ENCODE results near the gene MX2. TPM values are rescaled to one million over a fixed set of nuclear protein-coding genes. Genes with fewer than 3 reads are reported as not detected.
A peak's percentile ranks its signal among the peaks of the same experiment; 100 is the strongest.

Gene MX2
- total and polyA plus RNA-seq, 2 experiments from 2014 or later = 5.4 to 9.2 TPM

DNA sequence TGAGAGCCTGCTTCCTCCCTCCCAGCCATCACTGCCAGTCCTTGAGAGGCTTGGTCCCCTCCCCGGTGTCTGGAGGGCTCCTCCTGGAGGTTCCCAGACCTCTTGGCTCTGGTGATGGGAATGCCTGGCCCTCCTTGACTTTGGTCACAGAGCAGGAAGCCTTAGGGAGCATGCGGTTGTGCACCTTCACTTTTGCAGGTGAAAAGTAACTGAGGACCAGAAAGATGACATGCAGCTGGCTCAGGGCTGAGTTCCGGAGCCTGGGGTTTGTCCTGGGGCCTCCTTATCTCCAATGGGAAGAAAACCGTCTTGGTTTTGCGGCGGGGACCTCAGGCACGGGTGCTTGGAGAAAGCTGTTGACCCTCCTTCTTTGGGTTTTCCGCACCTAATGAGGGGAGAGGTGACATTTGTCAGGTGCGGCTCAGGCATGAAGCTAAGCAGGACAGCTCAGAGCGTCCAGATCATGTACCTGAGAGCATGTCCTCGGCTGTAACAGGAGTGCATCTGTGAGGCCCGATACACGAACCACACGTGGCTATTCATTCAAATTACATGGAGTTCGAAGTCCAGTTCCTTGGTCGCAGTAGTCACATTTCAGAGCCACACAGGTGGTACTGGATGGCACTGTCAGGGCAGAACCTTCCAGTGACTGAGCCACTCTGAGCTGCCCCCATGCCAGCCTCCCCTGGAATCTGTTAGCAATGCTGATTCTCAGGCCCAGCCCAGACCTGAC, 608 bp upstream of the MX2 start (continued):
- TF ChIP-seq, protein P1, sequence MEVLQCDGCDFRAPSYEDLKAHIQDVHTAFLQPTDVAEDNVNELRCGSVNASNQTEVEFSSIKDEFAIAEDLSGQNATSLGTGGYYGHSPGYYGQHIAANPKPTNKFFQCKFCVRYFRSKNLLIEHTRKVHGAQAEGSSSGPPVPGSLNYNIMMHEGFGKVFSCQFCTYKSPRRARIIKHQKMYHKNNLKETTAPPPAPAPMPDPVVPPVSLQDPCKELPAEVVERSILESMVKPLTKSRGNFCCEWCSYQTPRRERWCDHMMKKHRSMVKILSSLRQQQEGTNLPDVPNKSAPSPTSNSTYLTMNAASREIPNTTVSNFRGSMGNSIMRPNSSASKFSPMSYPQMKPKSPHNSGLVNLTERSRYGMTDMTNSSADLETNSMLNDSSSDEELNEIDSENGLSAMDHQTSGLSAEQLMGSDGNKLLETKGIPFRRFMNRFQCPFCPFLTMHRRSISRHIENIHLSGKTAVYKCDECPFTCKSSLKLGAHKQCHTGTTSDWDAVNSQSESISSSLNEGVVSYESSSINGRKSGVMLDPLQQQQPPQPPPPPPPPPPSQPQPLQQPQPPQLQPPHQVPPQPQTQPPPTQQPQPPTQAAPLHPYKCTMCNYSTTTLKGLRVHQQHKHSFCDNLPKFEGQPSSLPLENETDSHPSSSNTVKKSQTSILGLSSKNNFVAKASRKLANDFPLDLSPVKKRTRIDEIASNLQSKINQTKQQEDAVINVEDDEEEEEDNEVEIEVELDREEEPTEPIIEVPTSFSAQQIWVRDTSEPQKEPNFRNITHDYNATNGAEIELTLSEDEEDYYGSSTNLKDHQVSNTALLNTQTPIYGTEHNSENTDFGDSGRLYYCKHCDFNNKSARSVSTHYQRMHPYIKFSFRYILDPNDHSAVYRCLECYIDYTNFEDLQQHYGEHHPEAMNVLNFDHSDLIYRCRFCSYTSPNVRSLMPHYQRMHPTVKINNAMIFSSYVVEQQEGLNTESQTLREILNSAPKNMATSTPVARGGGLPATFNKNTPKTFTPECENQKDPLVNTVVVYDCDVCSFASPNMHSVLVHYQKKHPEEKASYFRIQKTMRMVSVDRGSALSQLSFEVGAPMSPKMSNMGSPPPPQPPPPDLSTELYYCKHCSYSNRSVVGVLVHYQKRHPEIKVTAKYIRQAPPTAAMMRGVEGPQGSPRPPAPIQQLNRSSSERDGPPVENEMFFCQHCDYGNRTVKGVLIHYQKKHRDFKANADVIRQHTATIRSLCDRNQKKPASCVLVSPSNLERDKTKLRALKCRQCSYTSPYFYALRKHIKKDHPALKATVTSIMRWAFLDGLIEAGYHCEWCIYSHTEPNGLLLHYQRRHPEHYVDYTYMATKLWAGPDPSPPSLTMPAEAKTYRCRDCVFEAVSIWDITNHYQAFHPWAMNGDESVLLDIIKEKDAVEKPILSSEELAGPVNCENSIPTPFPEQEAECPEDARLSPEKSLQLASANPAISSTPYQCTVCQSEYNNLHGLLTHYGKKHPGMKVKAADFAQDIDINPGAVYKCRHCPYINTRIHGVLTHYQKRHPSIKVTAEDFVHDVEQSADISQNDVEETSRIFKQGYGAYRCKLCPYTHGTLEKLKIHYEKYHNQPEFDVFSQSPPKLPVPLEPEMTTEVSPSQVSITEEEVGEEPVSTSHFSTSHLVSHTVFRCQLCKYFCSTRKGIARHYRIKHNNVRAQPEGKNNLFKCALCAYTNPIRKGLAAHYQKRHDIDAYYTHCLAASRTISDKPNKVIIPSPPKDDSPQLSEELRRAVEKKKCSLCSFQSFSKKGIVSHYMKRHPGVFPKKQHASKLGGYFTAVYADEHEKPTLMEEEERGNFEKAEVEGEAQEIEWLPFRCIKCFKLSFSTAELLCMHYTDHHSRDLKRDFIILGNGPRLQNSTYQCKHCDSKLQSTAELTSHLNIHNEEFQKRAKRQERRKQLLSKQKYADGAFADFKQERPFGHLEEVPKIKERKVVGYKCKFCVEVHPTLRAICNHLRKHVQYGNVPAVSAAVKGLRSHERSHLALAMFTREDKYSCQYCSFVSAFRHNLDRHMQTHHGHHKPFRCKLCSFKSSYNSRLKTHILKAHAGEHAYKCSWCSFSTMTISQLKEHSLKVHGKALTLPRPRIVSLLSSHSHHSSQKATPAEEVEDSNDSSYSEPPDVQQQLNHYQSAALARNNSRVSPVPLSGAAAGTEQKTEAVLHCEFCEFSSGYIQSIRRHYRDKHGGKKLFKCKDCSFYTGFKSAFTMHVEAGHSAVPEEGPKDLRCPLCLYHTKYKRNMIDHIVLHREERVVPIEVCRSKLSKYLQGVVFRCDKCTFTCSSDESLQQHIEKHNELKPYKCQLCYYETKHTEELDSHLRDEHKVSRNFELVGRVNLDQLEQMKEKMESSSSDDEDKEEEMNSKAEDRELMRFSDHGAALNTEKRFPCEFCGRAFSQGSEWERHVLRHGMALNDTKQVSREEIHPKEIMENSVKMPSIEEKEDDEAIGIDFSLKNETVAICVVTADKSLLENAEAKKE (CRISPR knock-in tag; IDR thresholded peaks at IDR 0.05) = no peak
- TF ChIP-seq, protein P2, sequence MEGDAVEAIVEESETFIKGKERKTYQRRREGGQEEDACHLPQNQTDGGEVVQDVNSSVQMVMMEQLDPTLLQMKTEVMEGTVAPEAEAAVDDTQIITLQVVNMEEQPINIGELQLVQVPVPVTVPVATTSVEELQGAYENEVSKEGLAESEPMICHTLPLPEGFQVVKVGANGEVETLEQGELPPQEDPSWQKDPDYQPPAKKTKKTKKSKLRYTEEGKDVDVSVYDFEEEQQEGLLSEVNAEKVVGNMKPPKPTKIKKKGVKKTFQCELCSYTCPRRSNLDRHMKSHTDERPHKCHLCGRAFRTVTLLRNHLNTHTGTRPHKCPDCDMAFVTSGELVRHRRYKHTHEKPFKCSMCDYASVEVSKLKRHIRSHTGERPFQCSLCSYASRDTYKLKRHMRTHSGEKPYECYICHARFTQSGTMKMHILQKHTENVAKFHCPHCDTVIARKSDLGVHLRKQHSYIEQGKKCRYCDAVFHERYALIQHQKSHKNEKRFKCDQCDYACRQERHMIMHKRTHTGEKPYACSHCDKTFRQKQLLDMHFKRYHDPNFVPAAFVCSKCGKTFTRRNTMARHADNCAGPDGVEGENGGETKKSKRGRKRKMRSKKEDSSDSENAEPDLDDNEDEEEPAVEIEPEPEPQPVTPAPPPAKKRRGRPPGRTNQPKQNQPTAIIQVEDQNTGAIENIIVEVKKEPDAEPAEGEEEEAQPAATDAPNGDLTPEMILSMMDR (conservative IDR thresholded peaks at IDR 0.05; ENCODE audit: low read depth in 2 of 2) = peak in 1 of 2 experiments; percentile 11; a peak in 1 of 4 replicates
- TF ChIP-seq POLR2AphosphoS5 (IDR thresholded peaks at IDR 0.05; ENCODE audit: low read depth) (no peak), STAT1 (IDR thresholded peaks at IDR 0.05; ENCODE audit: unreplicated experiment) (no peak)

DNA sequence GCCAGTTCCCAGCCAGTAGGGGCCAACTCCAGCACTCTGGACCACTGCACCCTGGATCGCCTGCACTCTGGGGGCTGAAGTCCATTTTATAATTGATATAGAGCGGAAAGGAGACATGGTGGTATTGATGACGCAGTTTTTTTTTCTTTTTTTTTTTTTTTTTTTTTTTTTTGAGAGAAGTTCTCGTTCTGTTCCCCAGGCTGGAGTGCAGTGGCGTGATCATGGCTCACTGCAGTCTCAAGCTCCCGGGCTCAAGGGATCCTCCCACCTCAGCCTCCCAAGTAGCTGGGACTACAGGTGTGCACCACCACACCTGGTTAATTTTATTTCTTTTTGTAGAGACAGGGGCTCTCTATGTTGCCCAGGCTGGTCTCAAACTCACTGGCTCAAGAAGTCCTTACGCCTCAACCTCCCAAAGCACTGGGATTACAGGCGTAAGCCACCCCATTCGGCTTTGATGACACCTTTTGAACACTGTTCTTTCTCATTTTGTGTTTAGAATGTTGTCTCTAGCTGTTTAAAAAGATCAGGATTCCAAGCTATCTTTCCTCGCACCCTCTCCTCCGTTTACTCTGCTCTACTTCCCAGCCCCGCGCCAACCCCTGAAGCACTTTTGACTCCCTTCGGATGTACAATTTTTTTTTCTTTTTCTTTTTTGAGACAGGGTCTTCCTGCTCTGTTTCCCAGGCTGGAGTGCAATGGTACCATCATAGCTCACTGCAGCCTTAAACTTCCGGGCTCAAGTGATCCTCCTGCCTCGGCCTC, 960 bp downstream of the MX2 start:
- Histone ChIP-seq H4K20me1 (replicated peaks; ENCODE audit: insufficient read depth) (no peaks in the 10 kb centered on the region), H2AFZ (no peak overlapping the region), H3K27ac (ENCODE audit: low read depth) (no peak overlapping the region), H3K4me2 (no peak overlapping the region), H3F3A (replicated peaks; ENCODE audit: low read depth) (no peaks in the 10 kb centered on the region), H3K27me3 (ENCODE audit: insufficient read depth) (no peaks in the 10 kb centered on the region), H3K9me2 (ENCODE audit: insufficient read depth) (0 out of 2 replicates have a peak, but pooled peaks cover 4% of the 10 kb centered on the region), H3K79me2 (replicated peaks; ENCODE audit: insufficient read depth) (no peaks in the 10 kb centered on the region), H3K4me1 (ENCODE audit: insufficient read depth) (no peaks in the 10 kb centered on the region; the same call in 1 of the 2 replicates), H3K36me3 (ENCODE audit: insufficient read depth) (no peaks in the 10 kb centered on the region), H3K4me3 (no peak overlapping the region)
- H3K27ac Mint-ChIP-seq = no peak overlapping the region
- TF ChIP-seq STAT1 (IDR thresholded peaks at IDR 0.05; ENCODE audit: unreplicated experiment) (no peak), CREB1 (CRISPR knock-in tag; IDR thresholded peaks at IDR 0.05; ENCODE audit: low read depth) (no peak), EZH2 (IDR thresholded peaks at IDR 0.05; ENCODE audit: low read depth, unreplicated experiment) (no peak), POLR2AphosphoS5 (IDR thresholded peaks at IDR 0.05; ENCODE audit: low read depth) (no peak)
- TF ChIP-seq, protein P3, sequence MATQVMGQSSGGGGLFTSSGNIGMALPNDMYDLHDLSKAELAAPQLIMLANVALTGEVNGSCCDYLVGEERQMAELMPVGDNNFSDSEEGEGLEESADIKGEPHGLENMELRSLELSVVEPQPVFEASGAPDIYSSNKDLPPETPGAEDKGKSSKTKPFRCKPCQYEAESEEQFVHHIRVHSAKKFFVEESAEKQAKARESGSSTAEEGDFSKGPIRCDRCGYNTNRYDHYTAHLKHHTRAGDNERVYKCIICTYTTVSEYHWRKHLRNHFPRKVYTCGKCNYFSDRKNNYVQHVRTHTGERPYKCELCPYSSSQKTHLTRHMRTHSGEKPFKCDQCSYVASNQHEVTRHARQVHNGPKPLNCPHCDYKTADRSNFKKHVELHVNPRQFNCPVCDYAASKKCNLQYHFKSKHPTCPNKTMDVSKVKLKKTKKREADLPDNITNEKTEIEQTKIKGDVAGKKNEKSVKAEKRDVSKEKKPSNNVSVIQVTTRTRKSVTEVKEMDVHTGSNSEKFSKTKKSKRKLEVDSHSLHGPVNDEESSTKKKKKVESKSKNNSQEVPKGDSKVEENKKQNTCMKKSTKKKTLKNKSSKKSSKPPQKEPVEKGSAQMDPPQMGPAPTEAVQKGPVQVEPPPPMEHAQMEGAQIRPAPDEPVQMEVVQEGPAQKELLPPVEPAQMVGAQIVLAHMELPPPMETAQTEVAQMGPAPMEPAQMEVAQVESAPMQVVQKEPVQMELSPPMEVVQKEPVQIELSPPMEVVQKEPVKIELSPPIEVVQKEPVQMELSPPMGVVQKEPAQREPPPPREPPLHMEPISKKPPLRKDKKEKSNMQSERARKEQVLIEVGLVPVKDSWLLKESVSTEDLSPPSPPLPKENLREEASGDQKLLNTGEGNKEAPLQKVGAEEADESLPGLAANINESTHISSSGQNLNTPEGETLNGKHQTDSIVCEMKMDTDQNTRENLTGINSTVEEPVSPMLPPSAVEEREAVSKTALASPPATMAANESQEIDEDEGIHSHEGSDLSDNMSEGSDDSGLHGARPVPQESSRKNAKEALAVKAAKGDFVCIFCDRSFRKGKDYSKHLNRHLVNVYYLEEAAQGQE (IDR thresholded peaks at IDR 0.05; ENCODE audit: unreplicated experiment) = no peak
- TF ChIP-seq, protein P2 (conservative IDR thresholded peaks at IDR 0.05; ENCODE audit: low read depth in 2 of 2) = no peak
- no peaks in the 10 kb centered on the region for H3K36me3 Mint-ChIP-seq (ENCODE audit: low read depth)
- ATAC-seq = no peak
- H3K9me3 Mint-ChIP-seq = no peaks in the 10 kb centered on the region
- no peak for DNase-seq (ENCODE audit: low spot score)
- peaks cover 2% of the 10 kb centered on the region for H3K27me3 Mint-ChIP-seq (ENCODE audit: insufficient read depth, low read depth, poor library complexity)
- H3K4me3 Mint-ChIP-seq = no peak overlapping the region
- H3K4me1 Mint-ChIP-seq = peaks cover 13% of the 10 kb centered on the region
